Measurements from ENCODE around the gene CEMIP2.
"Not testable (repeated sequence)": the region's sequence is repeated elsewhere in the genome, so short reads cannot be mapped to it uniquely, and the experiment has no call there.

The CEMIP2 gene

GRCh38 chr9:71664566-71664965 lies 103.7 kb downstream of the CEMIP2 start:
- H3K9ac ChIP-seq (ENCODE audit: low read length in 2 of 2) = no peak overlapping the region
- H3K36me3 ChIP-seq (ENCODE audit: control insufficient read depth in 2 of 2, insufficient read depth in 2 of 2, low read length in 2 of 2) = no peaks in the 10 kb centered on the region
- no peak overlapping the region for H3K4me3 ChIP-seq (ENCODE audit: low read length in 2 of 2)
- H3K27me3 ChIP-seq (ENCODE audit: control insufficient read depth in 1 of 2, insufficient read depth in 2 of 2, low read length in 2 of 2) = peaks cover 0 to 2% of the 10 kb centered on the region in 2 donors
- no peaks in the 10 kb centered on the region for H3K9me3 ChIP-seq (ENCODE audit: control insufficient read depth in 2 of 2, low read length in 2 of 2)
- no peak overlapping the region for H3K27ac ChIP-seq (ENCODE audit: low read length)
- no peaks in the 10 kb centered on the region for H3K4me1 ChIP-seq (ENCODE audit: control insufficient read depth, insufficient read depth, low read length)

- Histone ChIP-seq H3K4me1 (ENCODE audit: control insufficient read depth, insufficient read depth, low read length) (no peaks in the 10 kb centered on the region), H3K27me3 (ENCODE audit: control insufficient read depth in 1 of 2, insufficient read depth in 2 of 2, low read length in 2 of 2) (peaks cover 0 to 2% of the 10 kb centered on the region in 2 donors)
These were observed 104.3 kb downstream of the CEMIP2 start for GRCh38 chr9:71663931-71664459.

GRCh38 chr9:71663216-71663615 lies 105.1 kb downstream of the CEMIP2 start:
- Histone ChIP-seq H3K36me3 (ENCODE audit: control insufficient read depth in 2 of 2, insufficient read depth in 2 of 2, low read length in 2 of 2) (no peaks in the 10 kb centered on the region), H3K27ac (ENCODE audit: low read length) (no peak overlapping the region), H3K9ac (ENCODE audit: low read length in 2 of 2) (no peak overlapping the region), H3K9me3 (ENCODE audit: control insufficient read depth in 2 of 2, low read length in 2 of 2) (no peaks in the 10 kb centered on the region), H3K4me3 (ENCODE audit: low read length in 2 of 2) (no peak overlapping the region), H3K27me3 (ENCODE audit: control insufficient read depth in 1 of 2, insufficient read depth in 2 of 2, low read length in 2 of 2) (peaks cover 0 to 2% of the 10 kb centered on the region in 2 donors), H3K4me1 (ENCODE audit: control insufficient read depth, insufficient read depth, low read length) (no peaks in the 10 kb centered on the region)

More at GRCh38 chr9:71663931-71664459, 104.3 kb downstream of the CEMIP2 start:
- Histone ChIP-seq H3K4me3 (ENCODE audit: low read length in 2 of 2) (no peak overlapping the region), H3K9me3 (ENCODE audit: control insufficient read depth in 2 of 2, low read length in 2 of 2) (no peaks in the 10 kb centered on the region), H3K36me3 (ENCODE audit: control insufficient read depth in 2 of 2, insufficient read depth in 2 of 2, low read length in 2 of 2) (no peaks in the 10 kb centered on the region), H3K9ac (ENCODE audit: low read length in 2 of 2) (no peak overlapping the region), H3K27ac (ENCODE audit: low read length) (no peak overlapping the region)

GRCh38 chr9:71662082-71662481 lies 106.2 kb downstream of the CEMIP2 start:
- Histone ChIP-seq H3K27me3 (ENCODE audit: control insufficient read depth in 1 of 2, insufficient read depth in 2 of 2, low read length in 2 of 2) (peaks cover 0 to 2% of the 10 kb centered on the region in 2 donors), H3K9ac (ENCODE audit: low read length in 2 of 2) (no peak overlapping the region), H3K4me1 (ENCODE audit: control insufficient read depth, insufficient read depth, low read length) (no peaks in the 10 kb centered on the region), H3K9me3 (ENCODE audit: control insufficient read depth in 2 of 2, low read length in 2 of 2) (no peaks in the 10 kb centered on the region), H3K36me3 (ENCODE audit: control insufficient read depth in 2 of 2, insufficient read depth in 2 of 2, low read length in 2 of 2) (no peaks in the 10 kb centered on the region), H3K4me3 (ENCODE audit: low read length in 2 of 2) (no peak overlapping the region), H3K27ac (ENCODE audit: low read length) (no peak overlapping the region)

GRCh38 chr9:71657276-71657675 lies 111.0 kb downstream of the CEMIP2 start:
- H3K4me1 ChIP-seq (ENCODE audit: control insufficient read depth, insufficient read depth, low read length); H3K4me3 ChIP-seq (ENCODE audit: low read length in 2 of 2); H3K9ac ChIP-seq (ENCODE audit: low read length in 2 of 2): not testable (repeated sequence)

GRCh38 chr9:71656496-71656895 lies 111.8 kb downstream of the CEMIP2 start:
- Histone ChIP-seq H3K27me3 (ENCODE audit: control insufficient read depth in 1 of 2, insufficient read depth in 2 of 2, low read length in 2 of 2) (peaks cover 0 to 2% of the 10 kb centered on the region in 2 donors), H3K4me3 (ENCODE audit: low read length in 2 of 2) (no peak overlapping the region), H3K9ac (ENCODE audit: low read length in 2 of 2) (no peak overlapping the region), H3K27ac (ENCODE audit: low read length) (no peak overlapping the region), H3K36me3 (ENCODE audit: control insufficient read depth in 2 of 2, insufficient read depth in 2 of 2, low read length in 2 of 2) (no peaks in the 10 kb centered on the region), H3K9me3 (ENCODE audit: control insufficient read depth in 2 of 2, low read length in 2 of 2) (no peaks in the 10 kb centered on the region), H3K4me1 (ENCODE audit: control insufficient read depth, insufficient read depth, low read length) (no peaks in the 10 kb centered on the region)

More at GRCh38 chr9:71657276-71657675, 111.0 kb downstream of the CEMIP2 start:
- not testable (repeated sequence) for H3K9me3 ChIP-seq (ENCODE audit: control insufficient read depth in 2 of 2, low read length in 2 of 2); H3K27ac ChIP-seq (ENCODE audit: low read length); H3K27me3 ChIP-seq (ENCODE audit: control insufficient read depth in 1 of 2, insufficient read depth in 2 of 2, low read length in 2 of 2); H3K36me3 ChIP-seq (ENCODE audit: control insufficient read depth in 2 of 2, insufficient read depth in 2 of 2, low read length in 2 of 2)

- Histone ChIP-seq H3K9ac (ENCODE audit: low read length in 2 of 2) (no peak overlapping the region), H3K9me3 (ENCODE audit: control insufficient read depth in 2 of 2, low read length in 2 of 2) (no peaks in the 10 kb centered on the region), H3K4me1 (ENCODE audit: control insufficient read depth, insufficient read depth, low read length) (no peaks in the 10 kb centered on the region), H3K4me3 (ENCODE audit: low read length in 2 of 2) (no peak overlapping the region), H3K36me3 (ENCODE audit: control insufficient read depth in 2 of 2, insufficient read depth in 2 of 2, low read length in 2 of 2) (no peaks in the 10 kb centered on the region), H3K27ac (ENCODE audit: low read length) (no peak overlapping the region), H3K27me3 (ENCODE audit: control insufficient read depth in 1 of 2, insufficient read depth in 2 of 2, low read length in 2 of 2) (peaks cover 0 to 2% of the 10 kb centered on the region in 2 donors)
These were observed 112.5 kb downstream of the CEMIP2 start for GRCh38 chr9:71655778-71656177.

- Histone ChIP-seq H3K9ac (ENCODE audit: low read length in 2 of 2) (no peak overlapping the region), H3K4me3 (ENCODE audit: low read length in 2 of 2) (no peak overlapping the region), H3K4me1 (ENCODE audit: control insufficient read depth, insufficient read depth, low read length) (no peaks in the 10 kb centered on the region), H3K27ac (ENCODE audit: low read length) (no peak overlapping the region), H3K9me3 (ENCODE audit: control insufficient read depth in 2 of 2, low read length in 2 of 2) (no peaks in the 10 kb centered on the region), H3K36me3 (ENCODE audit: control insufficient read depth in 2 of 2, insufficient read depth in 2 of 2, low read length in 2 of 2) (no peaks in the 10 kb centered on the region), H3K27me3 (ENCODE audit: control insufficient read depth in 1 of 2, insufficient read depth in 2 of 2, low read length in 2 of 2) (no peaks in the 10 kb centered on the region)
These were observed 113.2 kb downstream of the CEMIP2 start for GRCh38 chr9:71655141-71655540.

- Histone ChIP-seq H3K36me3 (ENCODE audit: control insufficient read depth in 2 of 2, insufficient read depth in 2 of 2, low read length in 2 of 2) (no peaks in the 10 kb centered on the region), H3K27ac (ENCODE audit: low read length) (no peak overlapping the region), H3K9me3 (ENCODE audit: control insufficient read depth in 2 of 2, low read length in 2 of 2) (no peaks in the 10 kb centered on the region), H3K9ac (ENCODE audit: low read length in 2 of 2) (no peak overlapping the region), H3K4me1 (ENCODE audit: control insufficient read depth, insufficient read depth, low read length) (no peaks in the 10 kb centered on the region), H3K27me3 (ENCODE audit: control insufficient read depth in 1 of 2, insufficient read depth in 2 of 2, low read length in 2 of 2) (no peaks in the 10 kb centered on the region), H3K4me3 (ENCODE audit: low read length in 2 of 2) (no peak overlapping the region)
These were observed 115.8 kb downstream of the CEMIP2 start for GRCh38 chr9:71652480-71652879.

- Histone ChIP-seq H3K4me1 (ENCODE audit: control insufficient read depth, insufficient read depth, low read length) (no peaks in the 10 kb centered on the region), H3K36me3 (ENCODE audit: control insufficient read depth in 2 of 2, insufficient read depth in 2 of 2, low read length in 2 of 2) (no peaks in the 10 kb centered on the region), H3K9ac (ENCODE audit: low read length in 2 of 2) (no peak overlapping the region), H3K4me3 (ENCODE audit: low read length in 2 of 2) (no peak overlapping the region), H3K27me3 (ENCODE audit: control insufficient read depth in 1 of 2, insufficient read depth in 2 of 2, low read length in 2 of 2) (no peaks in the 10 kb centered on the region), H3K27ac (ENCODE audit: low read length) (no peak overlapping the region), H3K9me3 (ENCODE audit: control insufficient read depth in 2 of 2, low read length in 2 of 2) (no peaks in the 10 kb centered on the region)
These were observed 119.9 kb downstream of the CEMIP2 start for GRCh38 chr9:71648453-71648852.

- H3K9me3 ChIP-seq (ENCODE audit: control insufficient read depth in 2 of 2, low read length in 2 of 2) = no peaks in the 10 kb centered on the region
- H3K36me3 ChIP-seq (ENCODE audit: control insufficient read depth in 2 of 2, insufficient read depth in 2 of 2, low read length in 2 of 2) = no peaks in the 10 kb centered on the region
- H3K4me1 ChIP-seq (ENCODE audit: control insufficient read depth, insufficient read depth, low read length) = no peaks in the 10 kb centered on the region
- no peak overlapping the region for H3K4me3 ChIP-seq (ENCODE audit: low read length in 2 of 2)
- no peak overlapping the region for H3K27ac ChIP-seq (ENCODE audit: low read length)
- H3K9ac ChIP-seq (ENCODE audit: low read length in 2 of 2) = no peak overlapping the region
- no peaks in the 10 kb centered on the region for H3K27me3 ChIP-seq (ENCODE audit: control insufficient read depth in 1 of 2, insufficient read depth in 2 of 2, low read length in 2 of 2)
These were observed 121.2 kb downstream of the CEMIP2 start for GRCh38 chr9:71647094-71647591.
